Esophagus squamous epithelium (tissue), 5 donors: ENCODE measurements around the gene DHODH. TPM values are rescaled to one million over a fixed set of nuclear protein-coding genes. Genes with fewer than 3 reads are reported as not detected.

ENCODE experiments used
- DNase-seq: peaks from one replicate; lab custom pipeline; 2025; lab: John Stamatoyannopoulos, UW
- H3K27ac ChIP-seq, 4 donors: fragments of 200-600 bp; sonication (generic); one replicate each; pipeline ENCODE4 v1.5.1; 2016 to 2019; ENCODE audit warnings: mild to moderate bottlenecking in 1 of 4
- H3K27me3 ChIP-seq, 4 donors: fragments of 200-600 bp; sonication (generic); 1 replicate in 3 of 4; 2 replicates in 1 of 4; pipeline versions ENCODE4 v1.5.1 to v1.6.0; 2017 to 2021; ENCODE audit warnings: antibody characterized with exemption in 1 of 4
- H3K36me3 ChIP-seq, 3 donors: fragments of 200-600 bp; sonication (generic); one replicate each; pipeline ENCODE4 v1.5.1; 2016 to 2019
- H3K4me1 ChIP-seq, 3 donors: fragments of 200-600 bp; sonication (generic); one replicate each; pipeline ENCODE4 v1.5.1; 2017 to 2019
- H3K4me3 ChIP-seq, 4 donors: fragments of 200-600 bp; sonication (generic); 1 replicate in 3 of 4; 2 replicates in 1 of 4; pipeline ENCODE4 v1.5.1; 2016 to 2019; ENCODE audit warnings: mild to moderate bottlenecking in 2 of 4, moderate library complexity in 1 of 4
- H3K9me3 ChIP-seq, 3 donors: fragments of 200-600 bp; sonication (generic); one replicate each; pipeline ENCODE4 v1.5.1; 2016 to 2019
- CTCF ChIP-seq, 6 experiments: fragments of 450-650 bp in 4 of 6; fragments of 200-600 bp in 2 of 6; sonication (generic) in 2 of 6; IDR thresholded peaks; one replicate each; pipeline ENCODE4 v1.5.1; 2016 to 2019; ENCODE audit warnings: antibody characterized with exemption in 6 of 6, mild to moderate bottlenecking in 4 of 6, moderate library complexity in 4 of 6
- POLR2A ChIP-seq, 4 donors: fragments of 450-650 bp; IDR thresholded peaks; one replicate each; pipeline ENCODE4 v1.6.1; 2017; ENCODE audit warnings: antibody characterized with exemption in 4 of 4, mild to moderate bottlenecking in 4 of 4, moderate library complexity in 3 of 4
- WGBS, 2 donors: methylation state at CpG; one replicate each; pipeline ENCODE4 v1.1.5; 2018; 5-methylcytosine and 5-hydroxymethylcytosine counted together
- intact Hi-C: fragments of 100-400 bp; cut with DNase I; formaldehyde crosslinking; loops from one replicate; pipeline ENCODE4 v1.15.0; 2022
- total RNA-seq, 4 donors: library from RNA; depleted of rRNA; stranded (reverse); fragments of >200 nt; gene quantifications; one replicate each; pipeline ENCODE4 v1.1.0, GENCODE V29; 2016
- donor health status: DM: yes; HTN: yes; CAD: no.

The DHODH gene
- total RNA-seq, 4 donors from 2014 or later: 4.3 to 9.0 (median 7.9) TPM

GRCh38 chr16:72027669-72028378, 19.3 kb downstream of the DHODH start:
- TF ChIP-seq POLR2A (IDR thresholded peaks at IDR 0.05) (no peak), CTCF (IDR thresholded peaks at IDR 0.05) (no peak)
- Histone ChIP-seq H3K9me3 (no peaks in the 10 kb centered on the region), H3K27ac (no peak overlapping the region), H3K36me3 (peaks cover 0 to 55% (median 0%) of the 10 kb centered on the region in 3 donors), H3K4me1 (no peaks in the 10 kb centered on the region), H3K27me3 (no peaks in the 10 kb centered on the region), H3K4me3 (no peak overlapping the region)
- WGBS, 2 donors: 83% methylated on average over 6 of the region's 6 CpGs
- no peak for DNase-seq
- intact Hi-C loops: no loop called here

DNA sequence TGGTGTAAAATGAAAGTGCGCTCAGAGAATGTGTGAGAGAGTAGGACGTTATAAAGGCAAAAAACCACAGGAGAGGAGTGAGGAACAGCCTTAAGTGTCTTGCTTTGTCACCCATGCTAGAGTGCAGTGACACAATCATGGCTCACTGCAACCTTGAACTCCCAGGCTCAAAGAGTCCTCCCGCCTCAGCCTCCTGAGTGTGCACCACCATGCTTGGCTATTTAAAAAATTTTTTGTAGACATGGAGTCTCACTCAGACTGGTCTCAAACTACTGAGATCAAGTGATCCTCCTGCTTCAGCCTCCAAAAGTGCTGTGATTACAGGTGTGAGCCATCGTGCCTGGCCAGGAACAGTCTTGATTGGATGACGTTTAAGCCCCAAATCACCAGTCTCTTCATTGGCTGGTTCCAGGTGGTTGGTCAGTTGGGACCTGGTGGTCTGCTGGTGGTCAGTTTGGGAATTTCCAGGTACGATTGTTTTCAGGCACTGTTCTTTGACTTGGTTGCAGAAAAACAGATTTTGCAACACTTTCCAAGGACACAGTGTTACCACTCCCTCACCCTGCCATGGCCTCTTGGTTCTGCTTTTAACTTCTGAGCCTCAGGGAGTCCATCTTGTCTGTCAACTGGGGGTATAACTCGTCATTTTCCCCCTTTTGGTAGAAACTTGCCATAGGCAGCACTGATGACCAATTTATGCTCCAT, 21.2 kb downstream of the DHODH start:
- no peaks in the 10 kb centered on the region for H3K9me3 ChIP-seq
- no peak for TF ChIP-seq CTCF (IDR thresholded peaks at IDR 0.05)
- TF ChIP-seq POLR2A (IDR thresholded peaks at IDR 0.05): no peak
- no peaks in the 10 kb centered on the region for H3K4me1 ChIP-seq
- intact Hi-C loops: no loop called here
- no peak for DNase-seq
- H3K36me3 ChIP-seq: peaks cover 0 to 36% (median 0%) of the 10 kb centered on the region in 3 donors
- WGBS, 2 donors: 84 to 87% methylated on average over 7 of the region's 7 CpGs
- H3K4me3 ChIP-seq: no peak overlapping the region
- H3K27ac ChIP-seq: no peak overlapping the region
- no peaks in the 10 kb centered on the region for H3K27me3 ChIP-seq

DNA sequence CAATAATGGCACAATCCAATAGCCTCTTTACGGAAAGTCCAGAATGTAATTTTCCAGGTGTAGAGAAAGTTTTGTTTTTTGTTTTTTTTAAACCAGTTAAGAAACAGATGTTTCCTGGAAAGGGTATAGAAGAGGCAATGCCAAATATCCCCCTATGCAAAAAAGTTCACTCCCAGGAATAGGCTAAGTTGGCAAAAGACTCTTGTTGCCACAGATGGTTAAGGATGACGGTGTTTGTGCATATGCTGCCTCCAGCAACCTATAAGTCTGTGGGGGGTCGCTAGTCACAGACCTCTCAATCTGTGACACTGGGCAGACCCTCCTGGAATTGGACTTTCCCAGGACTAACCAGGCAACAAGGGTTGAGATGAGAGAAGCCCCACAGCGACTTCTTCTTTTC, 24.9 kb downstream of the DHODH start:
- Histone ChIP-seq H3K4me3 (no peak overlapping the region), H3K27me3 (no peaks in the 10 kb centered on the region), H3K4me1 (no peaks in the 10 kb centered on the region), H3K9me3 (no peaks in the 10 kb centered on the region), H3K36me3 (peaks cover 0 to 7% (median 0%) of the 10 kb centered on the region in 3 donors), H3K27ac (no peak overlapping the region)
- DNase-seq: no peak
- intact Hi-C loops: no loop called here
- TF ChIP-seq POLR2A (IDR thresholded peaks at IDR 0.05) (no peak), CTCF (IDR thresholded peaks at IDR 0.05) (no peak)
- 78 to 84% methylated on average over 4 of the region's 4 CpGs for WGBS, 2 donors

DNA sequence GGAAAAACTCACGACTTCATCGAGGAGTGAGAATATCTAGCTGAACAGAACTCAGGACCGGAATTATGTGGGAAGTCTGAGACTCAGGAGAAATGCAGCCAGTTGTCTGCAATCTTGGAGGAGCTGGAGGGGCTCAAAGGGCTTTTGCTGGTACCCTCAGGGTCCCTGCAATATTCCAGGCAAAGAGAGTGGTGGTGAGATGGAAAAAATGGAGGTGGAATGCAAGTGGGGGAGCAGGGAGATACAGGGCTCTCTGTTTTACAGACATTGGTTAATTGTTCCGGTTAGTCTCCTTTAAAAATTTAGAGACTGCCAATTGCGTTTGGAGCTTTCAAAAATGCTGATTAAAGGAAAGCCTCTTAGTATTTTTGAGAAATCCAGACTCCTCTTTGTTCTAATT, 27.6 kb downstream of the DHODH start:
- no peak overlapping the region for H3K27ac ChIP-seq
- no peaks in the 10 kb centered on the region for H3K27me3 ChIP-seq
- DNase-seq: no peak
- TF ChIP-seq POLR2A (IDR thresholded peaks at IDR 0.05) (no peak), CTCF (IDR thresholded peaks at IDR 0.05) (no peak)
- H3K4me1 ChIP-seq: no peaks in the 10 kb centered on the region
- 90 to 92% methylated on average over 5 of the region's 5 CpGs for WGBS, 2 donors
- no peak overlapping the region for H3K4me3 ChIP-seq
- peaks cover 0 to 5% (median 0%) of the 10 kb centered on the region in 3 donors for H3K36me3 ChIP-seq
- intact Hi-C loops: no loop called here
- no peaks in the 10 kb centered on the region for H3K9me3 ChIP-seq

GRCh38 chr16:72042157-72042660, 33.7 kb downstream of the DHODH start:
- Histone ChIP-seq H3K4me1 (no peaks in the 10 kb centered on the region), H3K36me3 (peaks cover 0 to 35% (median 0%) of the 10 kb centered on the region in 3 donors), H3K27me3 (no peaks in the 10 kb centered on the region), H3K4me3 (no peak overlapping the region), H3K9me3 (no peaks in the 10 kb centered on the region), H3K27ac (no peak overlapping the region)
- no peak for DNase-seq
- intact Hi-C loops: no loop called here
- TF ChIP-seq POLR2A (IDR thresholded peaks at IDR 0.05): no peak
- no peak for TF ChIP-seq CTCF (IDR thresholded peaks at IDR 0.05)
- 38 to 48% methylated on average over 2 of the region's 2 CpGs for WGBS, 2 donors
